Activated naive CD4-positive, alpha-beta T cell treated with Interleukin-2 at 50 U/mL for 16 hours (primary cell): ENCODE results near the gene PCDHGC5.

Experiments used
- DNase-seq: peaks from one replicate; pipeline ENCODE4 v3.0.0-alpha.2; 2020

The PCDHGC5 gene

GRCh38 chr5:141488591-141489561, at the start of gene PCDHGC5:
PCDHGC5 (plus strand) TSS chr5:141489081; CDS start chr5:141489241, 160 bp downstream.
- no peak for DNase-seq

- no peak for DNase-seq
Measured at GRCh38 chr5:141439411-141440141, 49.3 kb upstream of the PCDHGC5 start.

GRCh38 chr5:141440341-141440740, 48.5 kb upstream of the PCDHGC5 start:
- no peak for DNase-seq

GRCh38 chr5:141441571-141442170, 47.2 kb upstream of the PCDHGC5 start:
- DNase-seq: no peak

- DNase-seq: no peak
Measured at GRCh38 chr5:141465351-141465750, 23.5 kb upstream of the PCDHGC5 start.

GRCh38 chr5:141475625-141476131, 13.2 kb upstream of the PCDHGC5 start, which contains the start of gene PCDHGC3:
PCDHGC3 (plus strand) TSS chr5:141475966; CDS start chr5:141476117, 151 bp downstream.
- peak; percentile 41 for DNase-seq

- no peak for DNase-seq
Measured at GRCh38 chr5:141476132-141476911, 12.6 kb upstream of the PCDHGC5 start.

GRCh38 chr5:141477044-141477575, 11.8 kb upstream of the PCDHGC5 start:
- DNase-seq: no peak

- DNase-seq: no peak
Measured at GRCh38 chr5:141477815-141478214, 11.1 kb upstream of the PCDHGC5 start.

- no peak for DNase-seq
Measured at GRCh38 chr5:141478321-141478945, 10.4 kb upstream of the PCDHGC5 start.

- no peak for DNase-seq
Measured at GRCh38 chr5:141479776-141480175, 9.1 kb upstream of the PCDHGC5 start.

GRCh38 chr5:141483902-141484301, 5.0 kb upstream of the PCDHGC5 start:
- no peak for DNase-seq

- DNase-seq: no peak
Measured at GRCh38 chr5:141484310-141484640, 4.6 kb upstream of the PCDHGC5 start.

- DNase-seq: no peak
Measured at GRCh38 chr5:141484641-141485311, 4.1 kb upstream of the PCDHGC5 start, which contains the start of gene PCDHGC4. PCDHGC4 (plus strand) TSS chr5:141485030; CDS start chr5:141485174, 144 bp downstream.

GRCh38 chr5:141485321-141486055, 3.4 kb upstream of the PCDHGC5 start:
- no peak for DNase-seq

- DNase-seq: no peak
Measured at GRCh38 chr5:141486091-141486490, 2.8 kb upstream of the PCDHGC5 start.

GRCh38 chr5:141487131-141487530, 1.8 kb upstream of the PCDHGC5 start:
- no peak for DNase-seq

GRCh38 chr5:141489841-141490240, 960 bp downstream of the PCDHGC5 start:
- DNase-seq: no peak

- DNase-seq: no peak
Measured at GRCh38 chr5:141490271-141490670, 1.4 kb downstream of the PCDHGC5 start.

GRCh38 chr5:141490771-141491170, 1.9 kb downstream of the PCDHGC5 start:
- DNase-seq: no peak
